NCI-H510A treated with DMSO at 0.1 percent for 48 hours (cell line): ENCODE results near the gene PXYLP1.
"Not testable (repeated sequence)": the region's sequence is repeated elsewhere in the genome, so short reads cannot be mapped to it uniquely, and the experiment has no call there.

ENCODE experiments used
- DNase-seq: peaks from one replicate; lab custom pipeline; 2025; lab: John Stamatoyannopoulos, UW

PXYLP1 gene, protein sequence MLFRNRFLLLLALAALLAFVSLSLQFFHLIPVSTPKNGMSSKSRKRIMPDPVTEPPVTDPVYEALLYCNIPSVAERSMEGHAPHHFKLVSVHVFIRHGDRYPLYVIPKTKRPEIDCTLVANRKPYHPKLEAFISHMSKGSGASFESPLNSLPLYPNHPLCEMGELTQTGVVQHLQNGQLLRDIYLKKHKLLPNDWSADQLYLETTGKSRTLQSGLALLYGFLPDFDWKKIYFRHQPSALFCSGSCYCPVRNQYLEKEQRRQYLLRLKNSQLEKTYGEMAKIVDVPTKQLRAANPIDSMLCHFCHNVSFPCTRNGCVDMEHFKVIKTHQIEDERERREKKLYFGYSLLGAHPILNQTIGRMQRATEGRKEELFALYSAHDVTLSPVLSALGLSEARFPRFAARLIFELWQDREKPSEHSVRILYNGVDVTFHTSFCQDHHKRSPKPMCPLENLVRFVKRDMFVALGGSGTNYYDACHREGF

DNA sequence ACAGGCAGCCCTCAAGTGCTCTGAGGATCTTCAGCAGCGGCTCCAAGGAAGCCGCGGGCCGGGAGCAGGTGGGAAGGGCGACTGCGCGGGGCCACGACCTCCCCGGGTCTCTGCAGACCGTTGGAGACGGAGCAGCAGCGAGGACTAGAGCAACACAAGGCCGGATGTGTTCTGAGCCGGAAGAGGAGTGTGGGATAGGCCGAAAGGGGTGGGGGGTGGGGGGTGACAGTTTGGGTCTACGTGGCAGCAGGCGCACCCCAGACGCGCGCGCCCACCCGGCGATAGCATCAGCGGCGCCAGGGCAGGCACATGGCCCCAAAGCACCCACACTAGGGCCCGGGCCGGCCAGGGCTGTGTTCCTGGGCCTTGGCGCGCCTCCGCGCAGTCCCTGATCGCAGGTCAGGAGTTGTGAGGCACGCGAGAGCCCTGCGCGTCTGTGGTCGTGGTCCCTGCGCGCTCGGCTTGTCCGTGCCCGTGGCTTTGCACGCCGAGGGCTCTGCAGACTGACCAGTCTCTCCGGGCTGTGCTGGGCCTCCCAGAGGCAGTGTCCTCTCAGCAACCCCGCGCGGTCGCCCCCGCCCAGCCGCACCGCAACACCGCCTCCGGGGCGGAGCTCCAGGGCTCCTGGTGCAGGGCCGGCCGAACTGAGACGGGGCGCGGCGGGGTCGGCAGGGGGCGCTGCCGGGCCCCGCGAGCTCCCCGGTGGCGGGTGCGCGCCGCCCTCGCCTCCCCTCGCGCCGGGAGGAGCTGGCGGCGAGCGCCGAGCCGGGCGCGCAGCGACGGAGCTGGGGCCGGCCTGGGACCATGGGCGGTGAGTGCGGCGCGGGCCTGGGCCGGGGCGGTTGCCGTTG lies at the start of gene PXYLP1:
Gene PXYLP1, plus strand, starts transcription at position 725 of the 851 bp plus-strand sequence. CDS start 28,351 bp downstream, outside the sequence.
- DNase-seq, result peak; percentile 35

DNA sequence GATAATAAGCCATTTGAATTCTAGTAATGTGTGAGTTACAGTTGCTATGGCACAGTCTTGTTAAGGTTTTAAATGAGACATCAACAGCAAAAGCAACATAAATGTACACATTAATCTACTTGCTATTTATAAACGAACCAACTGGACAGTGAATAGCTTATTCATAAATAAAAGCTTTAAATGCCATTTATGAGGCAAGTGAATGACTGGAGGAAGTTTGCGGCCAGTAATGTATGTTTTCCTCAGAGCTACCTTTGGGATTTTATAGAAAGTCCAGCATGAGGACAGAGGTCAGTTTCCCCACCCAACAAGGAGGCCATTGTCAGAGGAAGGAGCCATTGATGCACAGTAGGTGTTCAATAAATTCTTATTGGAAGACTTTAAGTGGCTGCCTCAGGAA lies 48.0 kb upstream of the PXYLP1 start:
- DNase-seq, result no peak

DNA sequence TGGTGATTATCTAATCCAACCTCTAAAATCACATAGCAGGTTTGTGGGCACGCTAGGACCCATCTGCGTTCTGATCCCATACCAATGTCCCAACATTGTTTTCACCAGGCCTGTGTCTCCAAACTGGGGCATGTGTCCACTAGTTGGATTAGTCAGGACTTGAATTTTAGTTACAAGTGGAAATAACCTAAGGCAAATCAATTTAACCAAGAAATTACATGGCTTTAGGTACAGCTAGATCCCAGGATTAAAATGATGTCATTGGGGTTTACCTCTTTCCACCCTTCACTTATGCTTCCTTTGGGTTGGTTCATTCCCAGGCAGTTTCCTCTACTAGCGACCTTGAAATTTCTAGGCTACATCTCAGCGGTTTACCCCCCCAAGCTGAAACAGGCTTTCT lies 47.2 kb upstream of the PXYLP1 start:
- DNase-seq, result no peak

DNA sequence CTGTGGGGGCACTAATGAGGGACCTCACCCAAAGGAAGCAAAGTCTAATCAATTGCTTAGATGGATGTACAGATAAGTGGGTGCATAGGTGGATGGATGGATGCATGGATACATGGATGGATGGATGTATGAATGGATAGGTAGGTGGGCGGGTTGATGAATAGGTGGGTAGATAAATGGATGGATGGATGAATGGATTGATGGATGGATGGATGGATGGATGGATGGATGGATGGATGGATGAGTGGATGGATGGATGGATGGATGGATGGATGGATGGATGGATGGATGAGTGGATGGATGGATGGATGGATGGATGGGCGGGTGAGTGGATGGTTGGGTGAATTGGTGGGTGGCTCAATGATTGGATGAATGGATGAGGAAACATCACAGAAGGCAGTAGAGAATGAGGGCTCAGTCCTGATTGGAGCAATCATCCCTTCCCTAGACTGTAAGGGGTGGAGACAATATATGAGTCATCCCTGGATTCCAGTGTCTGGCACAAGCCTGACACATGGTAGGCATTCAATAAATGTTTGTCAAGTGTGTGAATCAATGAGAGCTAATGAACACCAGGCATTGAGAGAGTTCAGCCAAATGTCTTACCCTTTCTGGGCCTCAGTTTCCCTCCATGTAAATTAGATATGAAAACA lies 40.4 kb upstream of the PXYLP1 start:
- no peak for DNase-seq

DNA sequence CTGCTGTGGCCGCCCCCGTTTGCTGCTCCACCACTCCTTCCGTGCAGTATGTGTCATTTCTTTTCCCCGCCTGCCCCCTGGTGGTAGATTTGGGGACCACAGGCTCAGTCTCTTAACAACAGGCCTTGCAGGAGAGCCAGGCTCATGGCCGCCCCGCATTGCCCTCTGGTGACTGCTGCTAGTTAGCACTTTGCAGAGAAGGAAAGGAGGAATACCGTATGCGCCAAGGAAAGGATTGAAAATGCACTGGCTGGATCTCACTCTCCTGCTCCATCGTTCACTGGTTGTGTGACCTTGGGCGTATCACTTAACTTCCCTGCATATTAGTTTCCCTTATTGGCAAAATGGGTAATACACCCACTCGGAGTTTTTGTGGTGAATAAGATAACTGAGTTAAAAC lies 39.3 kb upstream of the PXYLP1 start:
- peak; percentile 78 for DNase-seq

DNA sequence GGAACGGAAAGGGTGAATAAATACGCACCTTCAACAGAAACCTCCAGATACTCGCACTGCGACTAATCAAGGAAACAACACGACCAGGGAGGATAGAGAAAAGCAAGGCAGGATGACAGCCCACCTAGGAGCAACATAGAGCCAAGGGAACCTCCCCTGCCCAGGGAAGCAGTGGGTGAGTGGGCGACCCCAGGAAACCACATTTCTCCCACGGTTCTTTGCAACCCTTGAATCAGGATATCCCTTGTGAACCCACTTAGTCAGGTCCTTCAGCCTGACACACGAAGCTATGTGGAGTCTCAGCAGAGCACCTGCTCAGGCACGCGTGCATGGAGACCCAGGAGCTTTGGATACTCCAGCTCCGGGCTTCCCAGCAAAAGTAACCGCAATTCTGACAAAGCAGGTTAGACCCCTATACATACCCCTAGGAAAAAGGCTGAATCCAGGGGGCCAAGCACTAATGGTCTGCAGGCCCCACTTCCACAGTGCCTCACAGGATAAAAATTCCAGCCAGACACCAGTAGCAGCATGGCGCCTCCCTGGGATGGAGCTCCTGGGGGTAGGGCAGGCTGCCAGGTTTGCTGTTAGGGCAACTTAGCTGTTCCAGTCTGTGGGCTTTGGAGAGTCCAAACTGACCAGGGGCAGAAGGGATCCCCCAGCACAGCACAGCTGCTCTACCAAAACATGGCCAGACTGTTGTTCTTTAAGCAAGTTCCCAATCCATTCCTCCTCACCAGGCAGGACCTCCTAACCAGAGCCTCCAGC lies 38.4 kb upstream of the PXYLP1 start:
- DNase-seq, result no peak

DNA sequence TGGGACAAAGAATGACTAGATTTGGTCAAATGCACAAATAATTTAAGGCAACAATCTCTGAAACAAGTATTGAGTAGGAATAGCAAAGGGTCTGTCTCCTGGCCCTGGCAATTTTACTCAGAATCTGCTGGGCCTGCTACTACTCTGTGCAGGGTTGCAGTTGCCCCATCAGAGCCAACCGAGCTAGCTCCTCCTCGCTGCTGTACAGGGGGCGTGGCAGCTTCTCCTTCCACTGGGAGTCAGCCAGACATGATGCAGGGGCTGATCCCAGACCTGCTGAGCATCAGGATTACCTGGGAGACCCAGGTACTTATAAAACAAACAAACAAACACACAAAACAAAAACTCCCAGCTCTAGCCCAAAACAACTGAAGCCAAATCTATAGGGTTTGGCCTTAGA lies 30.5 kb upstream of the PXYLP1 start:
- DNase-seq, result no peak

DNA sequence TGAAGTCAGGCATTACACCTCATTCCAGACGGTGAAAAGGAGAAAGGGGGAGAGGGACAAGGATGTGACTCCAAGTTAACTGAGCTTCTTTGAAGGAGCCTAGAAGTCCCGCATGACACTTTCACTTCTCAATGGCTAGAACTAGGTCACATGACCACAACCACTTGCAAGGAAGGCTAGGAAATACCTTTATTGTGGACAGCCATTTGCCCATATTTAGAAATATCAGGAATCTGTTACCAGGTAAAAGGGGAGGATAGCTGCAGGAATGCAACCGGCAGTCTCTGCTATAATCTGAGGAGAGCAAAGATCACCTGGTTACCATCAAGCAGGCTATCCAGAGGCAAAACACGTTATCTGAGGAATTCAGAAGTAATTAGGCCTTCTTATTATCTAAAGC lies 28.9 kb upstream of the PXYLP1 start:
- DNase-seq, result no peak

DNA sequence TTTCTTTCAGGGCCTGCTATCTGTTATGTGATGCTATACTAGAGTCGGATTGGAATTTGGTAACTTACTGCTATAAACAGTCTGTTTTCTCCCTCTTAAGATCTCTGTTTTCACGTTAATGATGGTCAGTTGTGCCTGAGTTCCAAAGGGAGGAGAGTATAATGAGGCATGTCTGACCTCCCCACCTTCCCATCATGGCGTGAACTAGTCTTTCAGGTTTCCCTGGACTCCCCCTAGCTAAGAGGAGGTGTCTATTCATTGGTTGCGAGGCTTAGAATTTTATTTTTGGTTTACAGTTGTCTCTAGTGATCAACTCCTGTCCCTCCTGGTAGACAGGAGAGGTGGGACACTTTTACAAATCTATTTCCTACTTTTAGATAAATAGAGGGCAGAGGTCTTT lies 27.8 kb upstream of the PXYLP1 start:
- no peak for DNase-seq

DNA sequence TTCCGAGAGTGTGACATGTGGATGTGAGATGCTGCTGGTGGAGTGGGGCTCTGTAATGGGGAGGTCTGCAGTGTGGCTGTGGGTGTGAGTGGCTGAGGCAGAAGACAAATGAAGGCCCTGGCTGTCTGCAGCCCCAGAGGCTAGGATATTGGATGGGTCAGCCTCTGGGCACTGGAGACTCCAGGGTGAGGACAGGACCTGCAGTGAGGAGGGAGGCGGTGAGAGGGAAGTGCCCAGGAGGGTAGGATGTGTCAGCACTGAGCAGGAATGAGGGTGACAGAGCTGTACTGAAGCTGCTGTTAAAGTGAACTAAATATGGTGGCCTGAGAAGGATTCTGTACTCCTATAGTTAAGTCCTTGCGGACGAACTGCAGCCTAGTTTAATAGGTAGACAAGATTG lies 27.3 kb upstream of the PXYLP1 start:
- no peak for DNase-seq

DNA sequence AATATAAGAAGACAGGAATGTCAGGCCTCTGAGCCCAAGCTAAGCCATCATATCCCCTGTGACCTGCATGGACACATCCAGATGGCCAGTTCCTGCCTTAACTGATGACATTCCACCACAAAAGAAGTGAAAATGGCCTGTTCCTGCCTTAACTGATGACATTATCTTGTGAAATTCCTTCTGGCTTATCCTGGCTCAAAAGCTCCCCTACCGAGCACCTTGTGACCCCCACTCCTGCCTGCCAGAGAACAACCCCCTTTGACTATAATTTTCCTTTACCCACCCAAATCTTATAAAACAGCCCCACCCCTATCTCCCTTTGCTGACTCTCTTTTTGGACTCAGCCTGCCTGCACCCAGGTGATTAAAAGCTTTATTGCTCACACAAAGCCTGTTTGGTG lies 20.3 kb upstream of the PXYLP1 start:
- not testable (repeated sequence) for DNase-seq

DNA sequence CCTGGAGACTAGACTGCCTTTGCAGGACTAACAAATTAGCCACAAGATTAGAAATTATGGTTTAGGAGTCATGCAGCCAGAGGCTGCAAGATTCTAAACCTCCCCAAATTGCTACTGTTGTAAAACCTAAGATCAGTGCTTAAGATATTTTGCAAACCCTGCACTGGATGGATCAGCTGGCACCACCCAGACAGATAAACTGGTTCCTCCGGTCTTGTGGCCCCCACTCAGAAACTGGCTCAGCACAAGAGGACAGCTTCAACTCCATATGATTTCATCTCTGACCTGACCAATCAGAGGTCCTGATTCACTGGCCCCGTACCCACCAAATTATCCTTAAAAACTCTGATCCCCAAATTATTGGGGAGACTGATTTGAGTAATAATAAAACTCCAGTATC lies 19.5 kb upstream of the PXYLP1 start:
- DNase-seq, result no peak

DNA sequence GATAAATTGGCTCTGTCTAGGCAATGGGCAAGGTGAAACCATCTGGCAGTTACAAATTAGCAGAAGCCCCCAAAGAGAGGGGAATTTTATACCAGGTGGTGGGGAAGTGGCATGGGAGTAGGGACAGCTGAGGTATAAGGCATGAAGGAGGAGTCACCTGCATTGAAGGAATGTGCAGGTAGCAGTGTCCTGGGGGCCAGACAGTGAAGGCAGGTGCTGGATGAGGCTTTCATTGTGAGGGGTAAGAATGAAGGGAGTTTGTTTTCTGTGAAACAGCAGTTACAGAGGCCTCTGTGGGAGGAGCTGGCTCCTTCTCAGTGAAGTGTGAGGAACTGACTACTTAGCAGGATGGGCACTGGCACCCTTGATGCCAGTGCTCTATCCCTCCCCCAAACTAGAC lies 19.1 kb upstream of the PXYLP1 start:
- DNase-seq, result no peak

DNA sequence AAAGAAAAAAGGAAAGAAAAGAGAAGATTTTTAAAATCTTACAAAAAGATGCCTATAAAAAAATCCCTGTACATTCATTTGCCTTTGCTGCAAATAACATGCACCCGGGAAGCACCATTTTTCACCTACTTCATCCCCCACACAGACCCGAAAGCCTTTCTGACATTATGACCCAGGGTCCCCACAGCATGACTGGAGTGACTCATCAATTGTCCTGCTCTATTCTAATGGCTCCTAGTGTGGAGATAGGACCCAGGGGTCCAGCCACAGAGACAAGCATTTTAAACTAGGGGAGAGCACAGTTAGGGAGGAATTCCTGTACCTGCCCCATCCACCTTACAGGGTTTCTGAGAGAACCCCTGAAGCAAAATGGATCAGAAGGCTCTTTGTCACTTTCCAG lies 14.7 kb upstream of the PXYLP1 start:
- DNase-seq, result no peak

DNA sequence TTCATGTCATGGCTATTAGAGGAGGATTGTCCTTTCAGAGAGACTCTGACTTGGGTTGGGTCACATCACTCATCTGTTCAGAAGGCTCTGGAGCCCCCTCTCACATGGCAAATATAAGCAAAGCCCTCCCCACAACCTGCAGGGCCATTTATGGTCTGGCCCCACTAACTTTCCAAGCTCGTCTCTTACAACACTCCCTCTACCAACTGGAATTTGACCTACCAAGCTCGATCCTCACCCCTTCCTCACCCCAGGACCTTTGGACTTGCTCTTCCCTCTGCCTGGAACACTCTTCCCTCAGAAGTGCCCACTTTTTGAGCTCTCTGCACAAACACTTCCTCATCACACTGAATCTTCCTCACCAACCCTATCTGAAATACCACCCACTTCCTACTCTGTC lies 14.2 kb upstream of the PXYLP1 start:
- DNase-seq, result no peak

DNA sequence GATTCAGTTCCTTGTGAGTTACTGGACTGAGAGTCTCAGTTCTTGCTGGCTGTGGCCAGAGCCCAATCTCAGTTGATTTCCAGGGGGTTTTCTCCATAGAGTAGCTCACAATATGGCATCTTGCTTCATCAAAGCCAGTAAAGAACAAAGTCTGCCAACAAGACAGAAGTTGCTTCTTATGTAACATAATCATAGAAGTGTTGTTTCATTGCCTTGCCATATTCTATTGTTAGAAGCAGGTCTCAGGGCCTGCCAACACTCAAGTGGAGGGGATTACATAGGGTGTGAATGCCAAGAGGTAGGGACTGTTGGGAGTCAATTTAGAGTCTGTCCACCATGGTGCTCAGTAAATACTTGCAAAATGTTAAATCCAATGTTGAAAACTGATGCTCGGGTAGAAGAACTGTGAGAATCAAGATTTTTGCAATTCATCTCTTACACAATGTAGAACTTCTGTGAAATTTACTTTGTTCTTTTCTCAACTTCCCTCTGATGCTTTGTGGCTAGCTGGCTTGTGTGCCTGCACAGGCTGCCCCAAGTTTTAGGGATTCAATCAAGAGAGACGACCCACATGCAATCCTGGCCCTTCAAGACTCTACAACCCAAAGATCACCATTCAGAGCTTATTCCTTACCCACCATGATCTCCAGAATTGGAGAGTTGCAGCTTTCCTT lies 13.3 kb upstream of the PXYLP1 start:
- DNase-seq, result no peak

DNA sequence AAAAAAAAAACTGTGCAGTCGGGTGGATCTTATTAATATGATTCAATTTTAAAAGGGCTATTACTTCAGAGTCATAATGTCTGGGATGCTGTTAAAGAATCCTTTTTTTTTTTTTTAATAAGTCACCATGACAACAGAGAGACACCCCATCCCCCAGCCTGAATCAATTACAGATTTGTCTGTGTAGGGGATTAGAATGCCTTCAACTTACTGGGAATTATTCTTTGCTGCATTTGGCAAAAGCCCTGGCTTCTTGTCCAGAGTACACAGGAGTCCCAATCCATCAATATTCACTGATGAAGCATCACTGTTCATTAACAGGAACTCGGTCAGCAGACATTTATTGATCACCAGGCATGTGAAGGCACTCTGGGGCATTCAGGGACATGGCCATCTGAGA lies 12.7 kb upstream of the PXYLP1 start:
- DNase-seq, result no peak

DNA sequence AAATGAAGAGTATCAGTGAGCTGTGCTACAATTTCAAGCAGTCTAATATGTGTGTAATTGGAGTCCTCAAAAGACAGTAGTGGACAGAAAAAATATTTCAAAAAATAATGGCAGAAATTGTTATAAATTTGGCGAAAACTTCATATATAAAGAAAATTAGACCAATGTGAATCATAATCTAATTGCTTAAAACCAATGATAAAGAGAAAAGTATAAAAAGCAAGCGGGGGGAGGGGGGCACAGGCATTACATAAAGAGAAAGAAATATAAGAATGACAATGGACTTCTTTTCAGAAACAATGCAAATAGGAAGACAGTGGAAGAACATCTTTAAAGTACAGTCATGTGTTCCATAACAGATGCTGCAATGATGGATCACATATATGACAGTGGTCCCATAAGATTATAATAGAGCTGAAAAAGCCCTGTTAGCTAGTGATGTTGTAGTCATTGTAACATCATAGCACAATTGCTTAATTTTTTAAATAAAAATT lies 7.9 kb upstream of the PXYLP1 start:
- no peak for DNase-seq

DNA sequence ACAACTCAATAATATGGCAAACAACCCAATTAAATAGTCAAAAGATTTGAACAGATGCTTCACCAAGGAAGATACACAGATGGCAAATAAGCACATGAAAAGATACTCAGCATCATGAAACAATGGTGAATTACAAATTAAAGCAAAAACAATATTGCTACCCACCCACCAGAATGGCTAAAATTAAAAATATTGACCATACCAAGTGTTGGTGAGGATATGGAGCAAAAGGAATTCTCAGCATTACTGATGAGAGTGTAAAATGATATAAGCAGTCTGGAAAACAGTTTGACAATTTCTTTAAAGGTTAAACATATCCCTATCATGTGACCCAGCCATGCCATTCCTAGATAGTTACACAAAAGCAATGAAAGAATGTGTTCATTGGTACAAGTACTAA lies 5.7 kb upstream of the PXYLP1 start:
- no peak for DNase-seq

DNA sequence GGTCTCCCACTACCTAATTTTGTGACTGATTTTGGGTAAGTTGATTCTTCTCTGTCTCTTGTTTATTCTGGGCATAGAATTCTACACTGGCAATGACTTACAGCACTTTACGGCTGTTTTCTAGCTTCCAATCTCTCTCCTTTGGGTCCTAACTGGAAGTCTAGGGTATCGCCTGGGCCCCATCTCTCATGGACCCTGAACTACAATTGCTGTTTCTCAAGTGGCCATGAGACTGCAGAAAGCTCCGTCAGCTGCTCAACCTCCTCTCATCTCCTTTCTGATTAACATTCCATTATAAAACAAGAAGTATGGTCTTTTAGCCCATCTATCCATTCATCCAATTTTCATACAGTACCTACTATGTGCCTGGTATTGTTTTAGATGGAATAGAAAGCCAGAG lies 4.4 kb upstream of the PXYLP1 start:
- no peak for DNase-seq

DNA sequence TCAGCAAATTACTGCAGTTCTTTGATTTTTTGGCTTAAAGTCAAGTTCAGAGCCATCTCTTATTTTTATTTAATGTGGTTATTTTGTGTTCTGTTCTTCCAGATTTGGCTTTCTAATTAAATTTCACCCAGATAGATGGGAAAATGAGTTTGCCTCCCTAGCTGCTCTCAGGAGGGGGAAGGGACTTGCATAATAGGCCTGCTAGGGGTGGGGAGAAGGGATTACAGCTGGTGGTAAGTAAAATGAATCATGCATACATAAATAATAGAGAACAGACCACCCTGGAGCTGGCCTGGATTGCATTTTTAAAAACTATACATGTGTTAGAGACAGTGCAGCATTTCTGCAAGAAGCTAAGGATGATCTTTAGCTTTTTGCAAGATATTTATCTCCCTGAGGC lies 3.9 kb upstream of the PXYLP1 start:
- DNase-seq, result no peak
